HG03139 (cell line): ENCODE results near the gene CPE.
"Not testable (repeated sequence)": the region's sequence is repeated elsewhere in the genome, so short reads cannot be mapped to it uniquely, and the experiment has no call there.

Experiments used
- ATAC-seq: cut with Tn5 transposase; IDR thresholded peaks from one replicate; pipeline ENCODE4 v1.9.1; 2021; ENCODE audit not compliant: unreplicated experiment

The CPE gene

GRCh38 chr4:165458471-165458870, 79.7 kb downstream of the CPE start:
- ATAC-seq = no peak

DNA sequence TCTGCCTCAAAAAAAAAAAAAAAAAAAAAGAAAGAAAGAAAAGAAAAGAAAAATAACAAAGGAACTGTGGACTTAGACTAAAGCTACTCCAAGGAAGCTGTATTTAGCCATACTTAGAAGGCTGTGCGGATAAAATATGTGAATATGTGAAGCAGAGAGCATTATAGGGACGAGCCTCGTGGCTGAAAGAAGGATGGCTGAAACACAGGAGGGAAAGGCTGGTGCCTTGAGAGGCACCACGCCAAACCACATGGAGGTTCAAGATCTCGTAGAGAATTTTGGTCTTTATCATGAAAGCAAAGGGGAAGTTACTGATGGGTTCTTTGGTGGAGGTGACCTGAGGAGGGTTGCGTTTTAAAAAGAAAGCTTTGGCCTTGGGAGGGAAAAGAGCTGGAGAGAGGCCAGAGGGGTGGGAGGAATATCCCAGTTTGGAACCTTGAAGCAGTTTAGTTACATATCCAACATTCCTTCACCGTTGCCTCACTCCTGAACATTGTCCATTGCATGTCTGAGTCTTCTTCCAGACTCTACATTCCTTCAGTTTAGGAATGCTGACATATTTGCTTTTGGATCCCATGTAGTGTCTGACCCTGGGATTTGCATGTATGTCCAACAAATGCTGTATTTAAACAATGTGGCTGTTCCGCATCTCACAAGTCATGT, 82.5 kb downstream of the CPE start:
- no peak for ATAC-seq

- no peak for ATAC-seq
Measured at GRCh38 chr4:165462009-165462408, 83.2 kb downstream of the CPE start.

DNA sequence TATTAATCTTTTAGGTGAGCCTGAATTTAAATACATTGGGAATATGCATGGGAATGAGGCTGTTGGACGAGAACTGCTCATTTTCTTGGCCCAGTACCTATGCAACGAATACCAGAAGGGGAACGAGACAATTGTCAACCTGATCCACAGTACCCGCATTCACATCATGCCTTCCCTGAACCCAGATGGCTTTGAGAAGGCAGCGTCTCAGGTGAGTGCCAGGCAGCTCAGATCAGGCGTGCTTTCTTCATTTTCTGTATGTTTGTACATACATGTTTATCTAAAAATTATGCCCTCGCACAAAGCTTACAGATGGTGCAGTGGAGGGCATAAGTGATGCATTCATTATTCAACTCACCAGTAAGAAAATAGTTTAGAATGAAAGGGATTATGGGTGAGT, 85.6 kb downstream of the CPE start:
- no peak for ATAC-seq

GRCh38 chr4:165464813-165465381, 86.1 kb downstream of the CPE start:
- peak; percentile 66 for ATAC-seq

DNA sequence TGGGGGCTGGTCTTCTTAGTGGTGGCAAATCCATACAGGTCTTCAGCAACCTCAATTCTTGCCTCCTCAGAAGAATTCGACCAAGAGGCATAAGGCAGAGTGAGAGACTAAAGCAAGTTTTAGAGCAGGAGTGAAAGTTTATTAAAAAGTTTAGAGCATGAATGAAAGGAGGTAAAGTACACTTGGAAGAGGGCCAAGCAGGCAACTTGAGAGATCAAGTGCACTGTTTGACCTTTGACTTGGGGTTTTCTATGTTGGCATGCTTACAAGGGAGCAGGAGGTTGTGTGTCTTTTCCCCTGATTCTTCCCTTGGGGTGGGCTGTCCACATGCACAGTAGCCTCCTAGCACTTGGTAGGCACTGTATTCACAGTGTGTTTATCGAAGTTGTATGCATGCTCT, 91.2 kb downstream of the CPE start:
- ATAC-seq = no peak

- ATAC-seq = no peak
Measured at GRCh38 chr4:165472943-165473676, 94.3 kb downstream of the CPE start.

DNA sequence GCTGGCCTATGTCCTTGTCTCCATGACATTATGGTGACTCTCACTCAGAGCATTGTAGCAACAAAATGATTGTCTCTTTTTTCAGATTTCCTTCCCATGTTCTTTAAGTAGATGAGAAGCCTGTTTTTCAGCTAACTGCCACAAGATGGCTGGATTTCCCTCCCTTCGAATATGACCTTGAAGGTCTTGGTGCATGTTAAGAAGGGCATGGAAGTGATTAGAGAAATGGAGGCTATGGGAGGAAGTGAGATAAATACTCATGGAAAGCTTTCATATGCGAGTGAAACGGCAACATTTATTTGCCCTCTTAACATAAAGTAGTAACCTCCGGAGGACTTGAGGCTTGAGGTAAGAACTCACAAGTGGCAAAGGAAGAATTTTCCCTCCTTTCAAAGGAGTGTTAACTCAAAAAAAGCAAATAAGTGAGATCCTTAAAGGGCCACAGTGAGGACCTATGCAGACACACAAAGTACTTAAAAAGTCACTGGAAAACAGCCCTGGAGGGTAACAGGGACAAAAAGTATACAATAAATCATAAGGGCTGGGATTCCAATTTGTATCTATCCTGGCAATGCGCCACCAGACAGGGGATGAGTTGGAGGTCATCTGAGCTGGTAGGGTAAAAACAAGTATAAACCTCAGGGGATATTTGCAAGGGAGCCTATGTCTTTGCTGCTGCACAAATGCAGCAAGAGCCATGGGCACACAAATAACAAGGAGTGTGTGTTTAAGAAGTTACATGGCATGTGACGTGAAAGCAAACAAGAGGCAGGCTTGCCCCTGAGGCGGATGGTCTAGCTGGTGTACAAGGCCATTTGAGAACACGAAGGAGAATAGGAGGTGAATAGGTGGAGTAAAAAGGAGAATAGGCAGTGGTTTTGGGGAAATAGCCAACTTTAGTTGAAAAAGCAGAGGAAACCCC, 96.2 kb downstream of the CPE start:
- ATAC-seq = no peak

- ATAC-seq = no peak
Measured at GRCh38 chr4:165475706-165476070, 96.9 kb downstream of the CPE start.

GRCh38 chr4:165476214-165477098, 97.6 kb downstream of the CPE start:
- no peak for ATAC-seq

DNA sequence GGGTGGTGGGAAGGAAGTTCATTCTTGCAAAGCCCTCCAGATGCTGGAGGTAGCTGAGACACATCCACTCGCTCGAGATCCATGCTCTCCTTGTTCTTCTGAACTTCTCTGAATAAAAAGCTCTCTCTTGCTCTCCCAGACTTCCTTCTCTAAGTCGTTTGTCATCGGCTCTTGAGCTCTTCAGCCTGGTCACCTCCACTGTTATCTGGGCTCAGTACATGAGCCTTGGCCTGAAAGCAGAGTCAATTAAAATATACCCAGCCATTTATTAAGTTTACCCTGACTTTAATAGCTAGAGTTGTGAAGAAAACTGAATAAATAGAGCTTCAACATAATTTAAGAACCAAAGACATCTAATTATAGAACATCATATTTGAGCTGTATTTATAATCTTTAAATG, 99.0 kb downstream of the CPE start:
- ATAC-seq = no peak

- no peak for ATAC-seq
Measured at GRCh38 chr4:165478260-165478659, 99.5 kb downstream of the CPE start.

DNA sequence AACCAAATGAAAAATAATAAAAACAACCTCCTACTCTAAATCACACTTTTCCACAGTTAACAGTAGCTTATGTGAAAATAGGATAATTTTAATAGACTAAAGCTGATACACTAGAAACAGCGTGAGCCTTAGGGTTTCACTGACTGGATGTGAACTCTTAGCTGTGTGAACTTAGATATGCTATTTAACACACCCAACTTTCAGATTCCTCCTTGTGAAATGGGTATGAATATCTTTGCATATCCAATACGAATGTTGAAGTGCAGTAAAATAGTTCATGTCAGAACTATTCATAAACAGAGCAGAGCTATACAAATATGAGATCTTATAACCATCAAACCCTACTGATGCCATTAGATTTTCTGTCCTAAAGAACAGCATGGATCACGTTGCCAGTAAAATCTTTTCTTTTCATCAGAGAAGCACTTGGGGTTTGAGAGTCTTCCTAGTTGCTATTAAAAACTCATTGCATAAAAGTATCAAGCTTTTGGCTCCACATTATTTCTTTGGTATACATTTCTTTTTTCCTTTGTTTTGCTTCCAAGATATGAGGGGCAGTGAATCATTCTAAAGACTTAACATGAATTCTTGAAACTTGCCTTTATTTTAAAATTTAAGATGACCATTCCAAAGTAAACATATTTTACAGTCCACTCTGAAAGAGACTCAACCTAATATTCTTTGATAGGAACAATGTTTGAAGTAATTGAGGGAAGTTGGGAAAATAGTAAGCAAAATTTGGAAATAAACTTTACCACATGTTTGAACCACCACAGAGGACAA, 102.4 kb downstream of the CPE start:
- ATAC-seq = no peak

DNA sequence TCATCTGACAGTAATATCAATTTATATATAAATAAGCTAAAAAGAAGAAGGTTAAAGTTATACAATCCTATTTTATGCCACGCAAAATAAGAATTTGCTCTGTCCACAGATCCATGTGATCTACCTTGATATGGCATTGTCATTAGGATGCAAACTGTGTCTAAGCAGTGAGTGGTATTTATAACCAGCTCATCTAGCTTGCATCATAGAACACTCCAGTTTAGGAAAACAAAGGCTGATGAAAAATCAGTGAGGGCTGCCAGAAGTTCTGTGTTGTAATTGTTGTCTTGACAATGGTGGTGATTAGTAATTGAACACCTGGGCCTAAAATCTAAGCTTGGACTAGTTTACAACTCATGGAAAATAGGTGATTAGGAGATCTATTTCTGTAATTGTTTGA, 111.0 kb downstream of the CPE start:
- no peak for ATAC-seq

DNA sequence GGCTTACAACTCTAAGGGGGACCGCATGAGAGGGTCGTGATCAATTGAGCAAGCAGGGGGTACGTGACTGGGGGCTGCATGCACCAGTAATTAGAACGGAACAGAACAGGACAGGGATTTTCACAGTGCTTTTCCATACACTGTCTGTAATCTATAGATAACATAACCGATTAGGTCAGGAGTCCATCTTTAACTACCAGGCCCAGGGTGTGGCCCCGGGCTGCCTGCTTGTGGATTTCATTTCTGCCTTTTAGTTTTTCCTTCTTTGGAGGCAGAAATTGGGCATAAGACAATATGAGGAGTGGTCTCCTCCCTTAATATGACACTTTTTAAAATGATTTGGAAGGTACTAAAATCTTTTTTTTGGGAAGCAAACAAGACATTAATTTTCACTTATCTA, 113.8 kb downstream of the CPE start:
- not testable (repeated sequence) for ATAC-seq

DNA sequence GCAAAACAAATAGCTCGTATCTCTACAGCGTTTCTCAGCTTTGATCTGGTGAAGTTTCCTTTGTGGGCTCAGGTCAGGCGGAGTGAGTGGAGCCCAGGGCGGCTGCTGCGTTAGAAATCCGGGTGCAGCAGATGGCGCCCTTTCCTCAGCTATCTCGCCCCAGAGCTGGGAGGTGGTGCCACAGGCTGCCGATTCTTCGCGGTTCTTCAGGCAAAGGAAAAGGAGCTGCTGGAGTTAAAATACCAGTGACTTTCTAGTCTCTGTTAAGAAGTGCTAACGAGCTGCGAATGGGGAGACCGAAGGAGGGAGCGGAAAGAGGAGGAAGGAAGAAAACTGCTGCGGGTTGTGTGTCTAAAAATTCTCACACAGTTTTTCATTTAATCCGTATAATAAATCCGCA, 114.6 kb downstream of the CPE start:
- peak; percentile 93 for ATAC-seq

GRCh38 chr4:165502916-165503907, 124.4 kb downstream of the CPE start:
- ATAC-seq = no peak

- no peak for ATAC-seq
Measured at GRCh38 chr4:165504184-165504583, 125.4 kb downstream of the CPE start.
